ENCODE data around the gene ARHGAP19.

GRCh38 chr10:97238855-97239254 lies 53.6 kb downstream of the ARHGAP19 start:
- TF ChIP-seq CTCF (IDR thresholded peaks at IDR 0.05) (no peak), POLR2AphosphoS5 (IDR thresholded peaks at IDR 0.05) (no peak), POLR2A (IDR thresholded peaks at IDR 0.05) (no peak)
